PFSK-1 (cell line): Measurements from ENCODE around the gene ULK4.

Source experiments
- POLR2AphosphoS5 ChIP-seq: IDR thresholded peaks from 2 replicates; pipeline ENCODE4 v1.6.1; 2012; ENCODE audit warnings: low read depth, mild to moderate bottlenecking, control low read depth, low read length, moderate library complexity
- SIN3A ChIP-seq: IDR thresholded peaks from 2 replicates; pipeline ENCODE4 v1.6.1; 2012; ENCODE audit warnings: mild to moderate bottlenecking, low read length, moderate library complexity, borderline replicate concordance; ENCODE audit not compliant: insufficient read depth
- TAF1 ChIP-seq: IDR thresholded peaks from 2 replicates; pipeline ENCODE4 v1.6.1; 2012; ENCODE audit warnings: low read length, control low read depth, borderline replicate concordance; ENCODE audit not compliant: insufficient read depth
- TF ChIP-seq, protein P1 (sequence below), 2 experiments: IDR thresholded peaks; 2 replicates each; pipeline versions ENCODE4 v1.6.1 to v1.8.0; 2011 to 2012; ENCODE audit warnings: low read depth in 2 of 2, low read length in 2 of 2, control low read depth in 1 of 2, inconsistent platforms in 1 of 2, mild to moderate bottlenecking in 1 of 2, moderate library complexity in 1 of 2; ENCODE audit not compliant: insufficient read depth in 1 of 2

DNA sequence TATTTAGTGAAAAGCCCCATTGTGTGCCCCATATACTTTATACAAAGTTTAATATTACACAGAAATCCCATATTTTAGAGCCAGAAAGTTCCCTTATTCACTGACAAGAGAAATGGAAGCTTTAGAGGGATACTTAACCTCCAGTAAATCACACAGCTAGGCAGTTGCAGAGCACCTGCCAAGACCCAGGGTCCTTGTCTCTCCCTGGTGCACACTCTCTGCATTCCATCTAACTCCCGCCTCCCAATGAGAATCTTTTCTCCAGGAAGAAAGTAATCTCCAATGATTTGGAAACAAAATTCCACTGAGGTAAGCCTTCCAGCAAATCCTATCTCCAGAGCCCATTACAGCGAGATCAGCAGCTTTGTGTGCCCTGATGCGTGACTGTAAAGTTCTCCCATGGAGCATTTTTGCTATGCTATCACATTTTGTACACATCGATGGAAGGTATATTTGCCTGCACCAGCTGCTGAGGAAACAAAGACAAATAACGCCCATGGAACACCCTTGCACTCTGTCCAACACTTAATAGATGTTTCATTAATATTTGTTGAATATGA is 41.4 kb downstream of the ULK4 start:
- TF ChIP-seq, protein P1, sequence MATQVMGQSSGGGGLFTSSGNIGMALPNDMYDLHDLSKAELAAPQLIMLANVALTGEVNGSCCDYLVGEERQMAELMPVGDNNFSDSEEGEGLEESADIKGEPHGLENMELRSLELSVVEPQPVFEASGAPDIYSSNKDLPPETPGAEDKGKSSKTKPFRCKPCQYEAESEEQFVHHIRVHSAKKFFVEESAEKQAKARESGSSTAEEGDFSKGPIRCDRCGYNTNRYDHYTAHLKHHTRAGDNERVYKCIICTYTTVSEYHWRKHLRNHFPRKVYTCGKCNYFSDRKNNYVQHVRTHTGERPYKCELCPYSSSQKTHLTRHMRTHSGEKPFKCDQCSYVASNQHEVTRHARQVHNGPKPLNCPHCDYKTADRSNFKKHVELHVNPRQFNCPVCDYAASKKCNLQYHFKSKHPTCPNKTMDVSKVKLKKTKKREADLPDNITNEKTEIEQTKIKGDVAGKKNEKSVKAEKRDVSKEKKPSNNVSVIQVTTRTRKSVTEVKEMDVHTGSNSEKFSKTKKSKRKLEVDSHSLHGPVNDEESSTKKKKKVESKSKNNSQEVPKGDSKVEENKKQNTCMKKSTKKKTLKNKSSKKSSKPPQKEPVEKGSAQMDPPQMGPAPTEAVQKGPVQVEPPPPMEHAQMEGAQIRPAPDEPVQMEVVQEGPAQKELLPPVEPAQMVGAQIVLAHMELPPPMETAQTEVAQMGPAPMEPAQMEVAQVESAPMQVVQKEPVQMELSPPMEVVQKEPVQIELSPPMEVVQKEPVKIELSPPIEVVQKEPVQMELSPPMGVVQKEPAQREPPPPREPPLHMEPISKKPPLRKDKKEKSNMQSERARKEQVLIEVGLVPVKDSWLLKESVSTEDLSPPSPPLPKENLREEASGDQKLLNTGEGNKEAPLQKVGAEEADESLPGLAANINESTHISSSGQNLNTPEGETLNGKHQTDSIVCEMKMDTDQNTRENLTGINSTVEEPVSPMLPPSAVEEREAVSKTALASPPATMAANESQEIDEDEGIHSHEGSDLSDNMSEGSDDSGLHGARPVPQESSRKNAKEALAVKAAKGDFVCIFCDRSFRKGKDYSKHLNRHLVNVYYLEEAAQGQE (IDR thresholded peaks at IDR 0.05; ENCODE audit: insufficient read depth in 1 of 2, low read depth in 2 of 2, low read length in 2 of 2) = no peak
- no peak for TF ChIP-seq POLR2AphosphoS5
- TF ChIP-seq TAF1 = no peak
- no peak for TF ChIP-seq SIN3A
